NCI-H187 treated with DMSO at 0.1 percent for 48 hours (cell line): ENCODE measurements around the gene HTR3D.
A peak's percentile ranks its signal among the peaks of the same experiment; 100 is the strongest.
"Not testable (repeated sequence)": the region's sequence is repeated elsewhere in the genome, so short reads cannot be mapped to it uniquely, and the experiment has no call there.

Source experiments
- DNase-seq: peaks from one replicate; lab custom pipeline; 2025; lab: John Stamatoyannopoulos, UW

HTR3D gene

GRCh38 chr3:184031187-184031792, at the start of gene HTR3D:
Gene HTR3D (plus strand): TSS chr3:184031742. CDS start chr3:184031742, 0 bp downstream.
- no peak for DNase-seq

- DNase-seq = no peak
Observed at GRCh38 chr3:183981990-183982644, 49.4 kb upstream of the HTR3D start.

GRCh38 chr3:183984127-183984740, 47.3 kb upstream of the HTR3D start:
- DNase-seq = no peak

GRCh38 chr3:183984749-183985729, 46.5 kb upstream of the HTR3D start:
- no peak for DNase-seq

- DNase-seq = no peak
Observed at GRCh38 chr3:183987000-183987600, 44.4 kb upstream of the HTR3D start.

GRCh38 chr3:183988216-183988790, 43.2 kb upstream of the HTR3D start:
- no peak for DNase-seq

GRCh38 chr3:183991403-183991802, 40.1 kb upstream of the HTR3D start:
- no peak for DNase-seq

- no peak for DNase-seq
Observed at GRCh38 chr3:184001761-184002160, 29.8 kb upstream of the HTR3D start.

GRCh38 chr3:184002469-184002868, 29.1 kb upstream of the HTR3D start:
- no peak for DNase-seq

GRCh38 chr3:184003187-184003967, 28.2 kb upstream of the HTR3D start:
- DNase-seq = no peak

- DNase-seq = no peak
Observed at GRCh38 chr3:184004476-184004875, 27.1 kb upstream of the HTR3D start.

GRCh38 chr3:184005941-184006507, 25.5 kb upstream of the HTR3D start:
- peak; percentile 95 for DNase-seq

GRCh38 chr3:184007143-184007813, 24.3 kb upstream of the HTR3D start:
- DNase-seq = not testable (repeated sequence)

GRCh38 chr3:184008161-184008560, 23.4 kb upstream of the HTR3D start:
- DNase-seq = no peak

- no peak for DNase-seq
Observed at GRCh38 chr3:184011230-184011876, 20.2 kb upstream of the HTR3D start.

GRCh38 chr3:184011937-184012889, 19.3 kb upstream of the HTR3D start:
- no peak for DNase-seq

- DNase-seq = no peak
Observed at GRCh38 chr3:184015381-184016019, 16.0 kb upstream of the HTR3D start.

- no peak for DNase-seq
Observed at GRCh38 chr3:184016169-184016570, 15.4 kb upstream of the HTR3D start.
